Measurements from ENCODE around the gene GREM2. TPM values are rescaled to one million over a fixed set of nuclear protein-coding genes. Genes with fewer than 3 reads are reported as not detected.

The GREM2 gene
- total RNA-seq, 2 experiments from 2014 or later: 0.16 to 0.28 TPM

DNA sequence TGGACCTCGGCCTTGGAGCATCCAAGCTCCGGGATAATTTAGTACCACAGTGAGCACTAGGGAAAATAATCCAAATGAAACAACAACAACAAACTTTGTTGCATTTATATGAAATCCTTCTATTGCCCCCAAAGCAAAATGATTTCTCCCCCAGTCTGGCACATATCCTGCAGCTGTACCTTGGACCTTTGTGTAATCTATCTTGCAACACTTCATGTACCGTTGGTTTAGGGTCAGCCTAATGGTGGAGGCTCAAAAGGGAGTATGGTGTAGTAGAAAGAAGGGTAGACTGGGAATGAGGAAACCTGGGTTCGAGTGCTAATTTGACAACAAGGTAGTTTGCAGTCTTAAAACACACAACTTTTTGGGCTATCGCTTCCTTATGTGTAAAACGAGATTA, 12.1 kb downstream of the GREM2 start:
- H3K36me3 ChIP-seq (ENCODE audit: insufficient read depth, low read length): no peaks in the 10 kb centered on the region
- H3K9me3 ChIP-seq (ENCODE audit: control insufficient read depth in 1 of 2, insufficient read depth in 1 of 2, low read length in 2 of 2): no peaks in the 10 kb centered on the region
- Mint-ChIP-seq H3K27ac (no peak overlapping the region), H3K4me1 (ENCODE audit: low read depth) (no peaks in the 10 kb centered on the region), H3K27me3 (no peaks in the 10 kb centered on the region), H3K4me3 (no peak overlapping the region), H3K36me3 (ENCODE audit: low read depth) (no peaks in the 10 kb centered on the region), H3K9me3 (no peaks in the 10 kb centered on the region)
- H3K27me3 ChIP-seq (ENCODE audit: control insufficient read depth in 1 of 2, insufficient read depth in 2 of 2, low read length in 2 of 2): no peaks in the 10 kb centered on the region
- no peaks in the 10 kb centered on the region for H3K4me1 ChIP-seq (ENCODE audit: insufficient read depth, low read length)
- ChIA-PET POLR2A (no interaction called here), CTCF (no interaction called here)
- intact Hi-C loops (cut with DNase I, micrococcal nuclease): loop anchor here in 1 of 2 experiments (5.0 kb wide), 1 partner anchor 143 kb away; no protein-coding TSS in a partner anchor
- no peak overlapping the region for H3K27ac ChIP-seq (ENCODE audit: low read depth in 1 of 2, low read length in 2 of 2)
- ATAC-seq (ENCODE audit: poor library complexity) (no peak), DNase-seq (no peak)
- TF ChIP-seq, protein P1, sequence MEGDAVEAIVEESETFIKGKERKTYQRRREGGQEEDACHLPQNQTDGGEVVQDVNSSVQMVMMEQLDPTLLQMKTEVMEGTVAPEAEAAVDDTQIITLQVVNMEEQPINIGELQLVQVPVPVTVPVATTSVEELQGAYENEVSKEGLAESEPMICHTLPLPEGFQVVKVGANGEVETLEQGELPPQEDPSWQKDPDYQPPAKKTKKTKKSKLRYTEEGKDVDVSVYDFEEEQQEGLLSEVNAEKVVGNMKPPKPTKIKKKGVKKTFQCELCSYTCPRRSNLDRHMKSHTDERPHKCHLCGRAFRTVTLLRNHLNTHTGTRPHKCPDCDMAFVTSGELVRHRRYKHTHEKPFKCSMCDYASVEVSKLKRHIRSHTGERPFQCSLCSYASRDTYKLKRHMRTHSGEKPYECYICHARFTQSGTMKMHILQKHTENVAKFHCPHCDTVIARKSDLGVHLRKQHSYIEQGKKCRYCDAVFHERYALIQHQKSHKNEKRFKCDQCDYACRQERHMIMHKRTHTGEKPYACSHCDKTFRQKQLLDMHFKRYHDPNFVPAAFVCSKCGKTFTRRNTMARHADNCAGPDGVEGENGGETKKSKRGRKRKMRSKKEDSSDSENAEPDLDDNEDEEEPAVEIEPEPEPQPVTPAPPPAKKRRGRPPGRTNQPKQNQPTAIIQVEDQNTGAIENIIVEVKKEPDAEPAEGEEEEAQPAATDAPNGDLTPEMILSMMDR (IDR thresholded peaks at IDR 0.05): no peak
- H3K4me3 ChIP-seq (ENCODE audit: low read length): no peak overlapping the region

DNA sequence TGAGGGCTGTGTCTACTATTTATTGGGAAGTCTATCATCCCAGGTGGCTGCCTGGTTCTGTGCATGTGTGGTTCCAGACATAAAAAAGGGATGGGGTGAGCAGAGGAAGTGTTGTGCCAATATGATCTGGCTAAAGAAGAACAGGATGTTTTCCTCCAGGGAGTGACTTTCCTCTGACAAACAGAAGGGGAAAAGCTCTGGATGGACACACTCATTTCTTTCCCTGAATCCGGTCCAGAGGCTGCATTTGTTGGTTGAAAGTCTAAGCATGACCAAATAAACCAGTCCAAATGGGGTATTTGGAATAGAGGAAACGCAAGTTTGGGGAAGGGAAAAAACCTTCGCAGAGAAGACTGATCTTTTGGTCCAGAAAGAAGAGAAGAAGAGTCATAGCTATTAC, 12.7 kb downstream of the GREM2 start:
- H3K27me3 ChIP-seq (ENCODE audit: control insufficient read depth in 1 of 2, insufficient read depth in 2 of 2, low read length in 2 of 2): no peaks in the 10 kb centered on the region
- DNase-seq (no peak), ATAC-seq (ENCODE audit: poor library complexity) (no peak)
- ChIA-PET CTCF (no interaction called here), POLR2A (no interaction called here)
- no peaks in the 10 kb centered on the region for H3K4me1 ChIP-seq (ENCODE audit: insufficient read depth, low read length)
- H3K36me3 ChIP-seq (ENCODE audit: insufficient read depth, low read length): no peaks in the 10 kb centered on the region
- H3K27me3 Mint-ChIP-seq: no peaks in the 10 kb centered on the region
- TF ChIP-seq, protein P1 (IDR thresholded peaks at IDR 0.05): no peak
- H3K27ac ChIP-seq (ENCODE audit: low read depth in 1 of 2, low read length in 2 of 2): no peak overlapping the region
- H3K9me3 Mint-ChIP-seq: no peaks in the 10 kb centered on the region
- no peak overlapping the region for H3K4me3 Mint-ChIP-seq
- no peaks in the 10 kb centered on the region for H3K4me1 Mint-ChIP-seq (ENCODE audit: low read depth)
- H3K4me3 ChIP-seq (ENCODE audit: low read length): no peak overlapping the region
- no peaks in the 10 kb centered on the region for H3K9me3 ChIP-seq (ENCODE audit: control insufficient read depth in 1 of 2, insufficient read depth in 1 of 2, low read length in 2 of 2)
- no peak overlapping the region for H3K27ac Mint-ChIP-seq
- H3K36me3 Mint-ChIP-seq (ENCODE audit: low read depth): no peaks in the 10 kb centered on the region
- intact Hi-C loops (cut with DNase I, micrococcal nuclease): no loop called here

- intact Hi-C loops (cut with DNase I, micrococcal nuclease): no loop called here
Measured at GRCh38 chr1:240598216-240599001, 13.5 kb downstream of the GREM2 start.

More at GRCh38 chr1:240598216-240599001, 13.5 kb downstream of the GREM2 start:
- no peak overlapping the region for H3K27ac Mint-ChIP-seq
- Histone ChIP-seq H3K27me3 (ENCODE audit: control insufficient read depth in 1 of 2, insufficient read depth in 2 of 2, low read length in 2 of 2) (no peaks in the 10 kb centered on the region), H3K4me3 (ENCODE audit: low read length) (no peak overlapping the region), H3K27ac (ENCODE audit: low read depth in 1 of 2, low read length in 2 of 2) (no peak overlapping the region), H3K36me3 (ENCODE audit: insufficient read depth, low read length) (no peaks in the 10 kb centered on the region), H3K4me1 (ENCODE audit: insufficient read depth, low read length) (no peaks in the 10 kb centered on the region), H3K9me3 (ENCODE audit: control insufficient read depth in 1 of 2, insufficient read depth in 1 of 2, low read length in 2 of 2) (no peaks in the 10 kb centered on the region)
- ChIA-PET CTCF (no interaction called here), POLR2A (no interaction called here)
- H3K4me1 Mint-ChIP-seq (ENCODE audit: low read depth): no peaks in the 10 kb centered on the region
- no peak overlapping the region for H3K4me3 Mint-ChIP-seq
- no peak for ATAC-seq (ENCODE audit: poor library complexity)
- no peaks in the 10 kb centered on the region for H3K9me3 Mint-ChIP-seq
- no peaks in the 10 kb centered on the region for H3K36me3 Mint-ChIP-seq (ENCODE audit: low read depth)
- TF ChIP-seq, protein P1 (IDR thresholded peaks at IDR 0.05): no peak
- H3K27me3 Mint-ChIP-seq: no peaks in the 10 kb centered on the region
- no peak for DNase-seq
